Measurements from ENCODE around the gene METAP1D.
A peak's percentile ranks its signal among the peaks of the same experiment; 100 is the strongest.
"Not testable (repeated sequence)": the region's sequence is repeated elsewhere in the genome, so short reads cannot be mapped to it uniquely, and the experiment has no call there.

The METAP1D gene

DNA sequence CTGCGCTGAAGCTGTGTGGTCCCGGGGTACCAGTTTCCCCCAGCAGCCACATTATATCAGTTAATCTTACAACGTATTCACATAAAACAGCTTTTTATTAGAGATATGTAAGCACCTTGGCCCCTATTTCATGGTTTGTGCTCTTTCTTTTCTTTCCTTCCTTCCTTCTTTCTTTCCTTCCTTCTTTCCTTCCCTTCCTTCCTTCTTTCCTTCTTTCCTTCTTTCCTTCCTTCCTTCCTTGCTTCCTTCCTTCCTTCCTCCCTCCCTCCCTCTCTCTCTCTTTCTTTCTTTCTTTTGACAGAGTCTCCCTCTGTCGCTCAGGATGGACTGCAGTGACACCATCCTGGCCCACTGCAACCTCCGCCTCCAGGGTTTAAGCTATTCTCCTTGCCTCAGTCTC is 3.7 kb upstream of the METAP1D start:
- TF ChIP-seq, protein P1, sequence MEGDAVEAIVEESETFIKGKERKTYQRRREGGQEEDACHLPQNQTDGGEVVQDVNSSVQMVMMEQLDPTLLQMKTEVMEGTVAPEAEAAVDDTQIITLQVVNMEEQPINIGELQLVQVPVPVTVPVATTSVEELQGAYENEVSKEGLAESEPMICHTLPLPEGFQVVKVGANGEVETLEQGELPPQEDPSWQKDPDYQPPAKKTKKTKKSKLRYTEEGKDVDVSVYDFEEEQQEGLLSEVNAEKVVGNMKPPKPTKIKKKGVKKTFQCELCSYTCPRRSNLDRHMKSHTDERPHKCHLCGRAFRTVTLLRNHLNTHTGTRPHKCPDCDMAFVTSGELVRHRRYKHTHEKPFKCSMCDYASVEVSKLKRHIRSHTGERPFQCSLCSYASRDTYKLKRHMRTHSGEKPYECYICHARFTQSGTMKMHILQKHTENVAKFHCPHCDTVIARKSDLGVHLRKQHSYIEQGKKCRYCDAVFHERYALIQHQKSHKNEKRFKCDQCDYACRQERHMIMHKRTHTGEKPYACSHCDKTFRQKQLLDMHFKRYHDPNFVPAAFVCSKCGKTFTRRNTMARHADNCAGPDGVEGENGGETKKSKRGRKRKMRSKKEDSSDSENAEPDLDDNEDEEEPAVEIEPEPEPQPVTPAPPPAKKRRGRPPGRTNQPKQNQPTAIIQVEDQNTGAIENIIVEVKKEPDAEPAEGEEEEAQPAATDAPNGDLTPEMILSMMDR (IDR thresholded peaks at IDR 0.05; ENCODE audit: low read depth, low read length), result no peak
- no peak overlapping the region for H3K4me3 ChIP-seq (ENCODE audit: low read depth, low read length)

DNA sequence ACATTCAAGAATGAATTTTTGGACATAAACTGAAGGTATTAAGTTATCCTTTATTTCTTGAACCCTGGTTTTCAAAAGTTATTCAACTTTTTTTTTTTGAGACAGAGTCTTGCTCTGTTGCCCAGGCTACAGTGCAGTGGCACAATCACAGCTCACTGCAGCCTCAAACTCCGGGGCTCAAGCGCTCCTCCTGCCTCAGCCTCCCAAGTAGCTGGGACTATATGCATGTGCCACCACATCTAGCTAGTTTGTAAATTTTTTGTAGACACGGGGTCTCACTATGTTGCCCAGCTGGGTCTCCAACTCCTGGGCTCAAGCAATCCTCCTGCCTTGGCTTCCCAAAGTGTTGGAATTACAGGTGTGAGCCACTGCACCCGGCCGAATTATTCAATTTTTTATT is 2.7 kb upstream of the METAP1D start:
- not testable (repeated sequence) for H3K4me3 ChIP-seq (ENCODE audit: low read depth, low read length)

DNA sequence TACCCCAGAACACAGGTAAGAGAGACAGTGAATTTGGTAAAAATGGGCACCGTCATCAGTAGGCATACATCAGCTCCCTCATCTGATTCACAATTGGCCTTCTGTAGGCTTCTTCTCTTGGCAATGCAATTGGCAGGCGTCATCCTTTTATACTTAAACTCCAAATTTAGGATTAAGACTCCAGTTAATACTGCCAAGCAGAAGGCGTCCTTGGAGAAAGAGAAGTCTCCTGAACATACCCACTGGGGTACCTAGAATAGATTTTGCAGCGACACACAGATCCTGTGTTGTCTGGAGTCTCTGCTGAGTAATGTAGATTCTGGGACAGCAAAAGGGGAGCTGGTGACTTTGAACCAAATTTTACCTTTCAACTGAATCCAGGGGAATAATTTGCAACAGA is 592 bp upstream of the METAP1D start:
- TF ChIP-seq, protein P1 (IDR thresholded peaks at IDR 0.05; ENCODE audit: low read depth, low read length), result no peak
- H3K4me3 ChIP-seq (ENCODE audit: low read depth, low read length), result peak overlapping the region; percentile 75

DNA sequence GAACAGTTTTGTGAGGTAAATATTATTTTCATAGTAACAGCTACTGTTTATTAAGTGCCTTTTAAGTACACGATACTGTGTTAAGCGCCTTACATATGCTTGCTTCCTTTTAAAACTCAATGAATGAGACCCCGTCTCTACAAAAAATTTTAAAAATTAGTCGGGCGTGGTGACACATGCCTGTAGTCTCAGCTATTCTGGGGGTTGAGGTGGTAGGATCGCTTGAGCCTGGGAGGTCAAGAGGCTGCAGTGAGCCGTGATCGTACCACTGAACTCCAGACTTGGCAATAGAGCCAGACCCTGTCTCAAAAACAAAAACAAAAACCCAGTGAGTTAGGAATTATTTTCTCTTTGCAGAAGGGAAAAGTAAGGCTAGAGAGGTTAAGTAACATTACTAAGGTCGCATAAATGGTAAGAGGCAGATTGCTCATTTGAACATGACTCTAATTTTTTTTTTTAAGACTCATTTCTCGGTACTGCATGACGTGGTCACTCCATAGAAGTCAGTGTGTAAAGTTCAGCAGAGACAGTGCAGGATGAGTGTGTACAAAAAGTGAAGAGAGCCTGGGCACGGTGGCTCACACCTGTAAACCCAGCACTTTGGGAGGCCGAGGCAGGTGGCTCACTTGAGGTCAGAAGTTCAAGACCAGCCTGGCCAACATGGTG is 1.1 kb downstream of the METAP1D start:
- TF ChIP-seq, protein P1 (IDR thresholded peaks at IDR 0.05; ENCODE audit: low read depth, low read length), result no peak
- peak overlapping the region; percentile 75 for H3K4me3 ChIP-seq (ENCODE audit: low read depth, low read length)

DNA sequence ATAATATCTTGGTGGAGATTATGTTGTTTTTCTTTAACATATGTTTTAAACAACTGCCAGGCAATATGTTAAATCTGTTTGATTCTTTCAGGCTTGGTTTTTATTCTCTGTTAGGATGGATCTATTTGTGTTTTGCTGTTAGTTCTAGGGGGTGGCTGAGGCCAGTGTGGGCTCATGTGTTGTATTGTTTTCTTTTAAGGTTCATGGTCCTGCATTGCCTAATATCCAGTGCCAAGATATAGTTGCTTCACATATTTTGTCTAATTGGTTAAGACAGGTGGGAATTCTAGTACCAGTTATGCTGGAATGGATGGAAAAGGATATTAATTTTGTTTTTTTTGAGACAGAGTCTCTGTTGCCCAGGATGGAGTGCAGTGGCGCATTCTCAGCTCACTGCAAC is 7.6 kb downstream of the METAP1D start:
- H3K4me3 ChIP-seq (ENCODE audit: low read depth, low read length), result no peak overlapping the region
- TF ChIP-seq, protein P1 (IDR thresholded peaks at IDR 0.05; ENCODE audit: low read depth, low read length), result no peak

DNA sequence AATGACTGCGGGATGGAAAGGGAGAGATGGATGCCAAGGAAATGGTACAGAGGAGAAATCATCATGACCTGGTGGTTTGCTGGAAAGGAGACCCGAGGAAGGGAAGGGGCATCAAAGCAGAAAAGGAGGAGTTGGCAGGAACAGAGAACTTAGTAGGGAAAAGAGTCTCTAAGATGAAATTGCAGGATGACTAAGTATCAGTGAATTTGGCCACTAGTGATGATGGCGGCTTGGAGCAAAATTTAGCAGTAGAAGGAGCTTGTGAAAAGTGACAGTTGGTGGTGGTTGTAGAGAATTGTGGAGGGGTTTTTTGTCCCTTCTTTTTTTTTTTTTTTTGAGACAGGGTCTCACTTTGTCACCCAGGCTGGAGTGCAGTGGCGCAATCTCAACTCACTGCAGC is 10.1 kb downstream of the METAP1D start:
- TF ChIP-seq, protein P1 (IDR thresholded peaks at IDR 0.05; ENCODE audit: low read depth, low read length), result no peak
- H3K4me3 ChIP-seq (ENCODE audit: low read depth, low read length), result no peak overlapping the region

DNA sequence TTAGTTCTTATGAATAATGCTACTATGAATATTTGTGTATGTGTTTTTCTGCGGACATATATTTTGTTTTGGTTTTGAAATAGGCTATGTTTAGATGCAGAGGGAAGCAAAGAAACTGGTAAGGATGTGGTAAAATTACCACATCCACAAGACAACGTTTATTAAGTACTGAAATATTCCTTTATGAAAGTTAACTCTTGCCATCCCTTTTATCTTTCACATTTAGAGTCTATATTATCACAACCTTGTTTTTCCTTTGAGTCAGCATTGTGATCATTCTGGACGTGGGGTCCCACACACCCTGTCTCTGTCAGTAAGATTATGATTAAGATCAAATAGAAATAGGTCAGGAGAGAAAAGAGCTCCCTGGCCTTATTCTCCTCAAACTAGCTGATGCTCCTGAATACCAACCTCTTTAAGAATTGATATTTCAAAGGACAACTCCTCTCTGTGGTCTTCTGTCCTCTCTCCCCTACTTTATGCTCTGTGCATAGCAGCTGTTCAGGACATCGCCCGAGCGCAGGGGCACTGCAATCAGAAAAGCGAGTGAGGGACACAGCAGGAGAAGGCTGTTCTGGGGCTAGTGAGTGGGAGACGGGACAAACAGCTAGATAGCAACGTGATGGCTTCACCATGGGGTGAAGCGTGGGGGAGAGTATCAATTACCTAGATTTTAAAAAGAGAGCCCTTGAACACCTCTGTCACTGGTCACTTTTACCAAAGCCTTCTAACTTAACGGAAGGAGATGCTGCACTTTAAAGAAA is 12.2 kb downstream of the METAP1D start:
- TF ChIP-seq, protein P1 (IDR thresholded peaks at IDR 0.05; ENCODE audit: low read depth, low read length), result no peak
- no peak overlapping the region for H3K4me3 ChIP-seq (ENCODE audit: low read depth, low read length)
